ENCODE results near the gene POLD4.
"Not testable (repeated sequence)": the region's sequence is repeated elsewhere in the genome, so short reads cannot be mapped to it uniquely, and the experiment has no call there.

Gene POLD4

DNA sequence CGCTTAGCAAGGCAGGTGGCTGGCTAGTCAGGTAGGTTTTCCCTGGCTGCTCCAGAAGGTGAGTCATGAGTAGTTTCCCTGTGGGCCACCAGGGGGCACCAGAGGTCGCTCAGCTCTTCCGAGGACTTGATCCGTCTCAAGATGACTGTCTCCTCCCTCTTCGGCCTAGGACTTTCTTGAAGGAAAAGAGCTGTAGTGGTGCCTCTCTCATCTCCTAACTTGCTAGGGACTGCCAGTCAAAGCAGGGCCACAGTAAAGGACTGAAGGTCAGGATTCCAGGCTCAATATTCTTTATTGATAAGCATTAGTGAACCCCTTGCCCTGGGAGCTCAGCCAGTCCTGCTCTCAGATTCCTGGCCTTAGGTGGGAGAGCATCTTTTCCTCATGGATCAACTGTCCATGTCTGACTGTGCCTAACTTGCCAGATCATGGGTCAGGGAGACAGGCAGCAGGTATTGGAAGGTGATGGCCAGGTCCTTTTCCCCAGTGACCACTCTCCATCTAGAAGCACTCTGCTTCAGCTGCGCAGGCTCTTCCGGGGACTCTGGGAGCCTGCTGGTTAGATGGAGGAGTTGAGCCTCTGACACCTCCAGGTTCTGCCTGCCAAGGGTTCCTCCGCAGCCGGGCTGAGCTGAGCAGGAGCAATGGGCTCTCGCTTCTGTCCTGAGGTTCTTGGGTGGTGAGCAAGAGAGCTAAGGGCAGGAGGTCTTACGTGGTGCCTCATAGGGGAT is 1.9 kb downstream of the POLD4 start:
- peak; percentile 73 to 78 for DNase-seq

DNA sequence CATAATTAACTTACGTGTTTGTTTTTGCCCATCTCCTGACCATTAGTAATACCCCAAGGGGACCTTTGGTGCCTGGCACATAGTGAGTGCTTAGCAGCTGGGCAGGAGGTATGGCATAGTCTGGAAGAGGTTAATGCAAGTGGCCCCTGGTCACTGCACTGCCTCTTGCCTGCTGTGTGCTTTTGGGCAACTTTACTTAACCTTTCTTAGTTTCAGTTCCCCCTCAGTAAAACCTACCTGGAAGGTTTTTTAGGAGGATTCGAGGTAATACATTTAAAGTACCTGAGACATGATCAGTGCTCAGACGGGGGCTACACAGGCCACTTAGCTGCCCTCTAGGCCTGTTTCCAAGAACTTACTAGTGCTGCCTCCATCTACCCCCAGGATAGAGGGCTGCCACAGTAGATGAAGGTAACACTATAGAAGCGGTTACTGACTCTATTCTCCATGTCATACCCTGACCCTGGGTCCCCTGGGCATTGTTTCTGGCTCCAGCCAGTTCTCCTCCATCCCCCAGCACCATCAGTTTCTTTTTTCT is 3.3 kb downstream of the POLD4 start:
- DNase-seq = no peak

DNA sequence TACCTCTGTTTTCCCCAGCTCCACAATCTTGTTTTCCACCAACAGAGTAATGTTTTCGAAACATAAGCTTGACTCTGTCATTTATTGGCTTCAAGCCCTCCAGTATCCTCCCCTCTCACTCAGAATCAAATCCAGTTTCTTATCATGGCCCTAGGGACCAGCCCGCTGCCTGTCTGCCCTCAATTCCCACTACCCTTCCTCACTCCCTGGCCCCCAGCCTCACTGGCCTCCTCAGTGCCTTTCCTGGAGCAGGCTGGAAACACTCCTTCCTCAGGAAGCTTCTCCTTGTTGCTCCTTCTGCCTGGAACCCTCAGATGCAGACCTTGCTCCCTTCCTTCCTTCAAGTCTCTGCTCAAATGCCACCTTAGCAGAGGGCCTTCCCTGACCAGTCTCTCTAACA is 3.9 kb downstream of the POLD4 start:
- no peak for DNase-seq

DNA sequence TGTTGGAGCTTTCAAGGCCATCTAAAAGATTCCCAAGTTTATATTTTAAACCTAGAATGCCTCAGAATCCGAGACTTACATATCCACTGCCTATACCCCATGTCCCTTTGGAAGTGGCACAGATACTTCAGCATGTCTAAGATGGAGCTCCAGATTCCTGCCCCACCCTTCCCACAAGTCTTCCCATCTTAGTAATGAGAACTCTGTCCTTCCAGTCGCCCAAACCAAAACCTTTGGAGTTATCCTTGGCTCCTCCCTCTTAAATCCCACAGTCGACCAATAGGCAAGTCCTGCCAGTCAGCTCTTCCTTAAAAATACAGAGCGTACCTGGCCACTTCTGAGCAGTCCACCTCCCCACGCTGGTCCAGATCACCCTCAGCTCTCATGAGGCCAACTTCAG is 4.3 kb downstream of the POLD4 start:
- DNase-seq = no peak

DNA sequence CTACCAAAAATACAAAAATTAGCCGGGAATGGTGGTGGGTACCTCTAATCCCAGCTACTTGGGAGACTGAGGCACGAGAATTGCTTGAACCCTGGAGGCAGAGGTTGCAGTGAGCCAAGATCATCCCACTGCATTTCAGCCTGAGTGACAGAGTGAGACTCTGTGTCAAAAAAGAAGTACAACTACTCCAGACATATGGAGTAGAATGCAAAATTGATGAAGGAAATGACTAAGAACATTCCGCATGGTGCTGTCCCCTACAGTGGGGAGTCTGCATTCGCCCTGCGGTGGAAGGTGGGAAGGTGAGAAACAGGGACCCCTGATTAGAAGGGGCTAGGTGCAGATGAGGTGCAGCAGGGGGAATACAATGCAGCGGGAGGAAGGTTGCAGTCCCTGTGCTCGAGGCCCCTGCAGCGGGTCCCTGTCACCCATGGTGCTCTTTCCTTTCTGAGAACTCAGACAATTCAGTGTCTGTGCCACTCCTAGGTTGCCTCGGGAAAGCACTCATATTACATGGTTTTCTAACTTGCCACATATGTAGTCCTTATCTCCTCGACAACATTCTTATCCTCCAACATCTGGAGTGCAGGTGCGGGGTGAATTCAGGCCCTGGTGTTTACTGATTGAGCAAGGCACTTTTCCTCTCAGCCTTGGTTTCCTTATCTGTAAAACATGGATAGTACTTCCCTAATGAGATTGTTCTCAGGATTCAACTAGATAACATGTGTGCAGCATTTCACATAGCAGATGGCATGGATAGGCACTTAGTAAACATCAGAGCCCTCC is 5.2 kb downstream of the POLD4 start:
- DNase-seq = no peak

DNA sequence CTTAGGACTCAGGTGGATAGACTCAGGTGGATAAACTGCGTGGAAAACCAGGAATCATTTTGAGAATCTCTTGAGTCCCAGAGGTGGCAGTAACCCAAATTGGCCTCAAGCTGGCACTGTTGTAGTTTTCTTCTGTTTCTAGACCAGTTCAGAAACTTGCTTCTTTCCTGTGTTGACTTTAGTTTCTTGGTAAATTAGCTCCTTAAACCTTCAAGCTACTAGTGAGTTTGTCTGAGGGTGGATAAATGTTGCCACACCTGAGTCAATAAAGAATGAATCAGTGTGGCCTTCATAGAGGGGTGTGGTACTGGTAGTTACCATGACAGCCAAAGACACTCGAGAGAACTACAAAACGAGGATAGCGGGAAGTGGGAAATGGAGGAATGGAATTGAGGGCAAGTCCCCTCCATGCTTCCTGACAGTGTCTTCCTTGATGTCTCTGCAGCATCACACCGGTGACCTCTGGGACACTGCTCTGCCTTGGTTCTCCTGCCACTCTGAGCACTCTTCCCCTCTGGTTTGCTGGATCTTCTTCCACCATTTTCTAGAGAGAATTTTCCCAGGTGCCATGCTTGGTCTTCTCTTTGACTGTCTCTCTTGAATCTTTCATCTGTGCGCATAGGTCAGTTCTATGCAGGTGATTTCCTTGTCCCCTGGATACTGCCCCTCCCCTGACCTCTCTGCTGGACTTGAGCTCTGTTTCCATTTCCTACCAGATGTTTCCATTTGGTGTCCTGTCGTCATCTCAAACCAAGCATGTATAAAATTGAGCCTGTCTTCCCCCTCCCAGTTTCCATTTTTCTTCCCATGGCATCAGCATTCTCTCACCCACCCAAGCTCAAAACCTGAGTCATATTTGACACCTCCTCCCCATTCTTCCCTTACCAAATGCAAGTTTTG is 7.2 kb downstream of the POLD4 start:
- peak in 1 of 2 donors; percentile 47 for DNase-seq

DNA sequence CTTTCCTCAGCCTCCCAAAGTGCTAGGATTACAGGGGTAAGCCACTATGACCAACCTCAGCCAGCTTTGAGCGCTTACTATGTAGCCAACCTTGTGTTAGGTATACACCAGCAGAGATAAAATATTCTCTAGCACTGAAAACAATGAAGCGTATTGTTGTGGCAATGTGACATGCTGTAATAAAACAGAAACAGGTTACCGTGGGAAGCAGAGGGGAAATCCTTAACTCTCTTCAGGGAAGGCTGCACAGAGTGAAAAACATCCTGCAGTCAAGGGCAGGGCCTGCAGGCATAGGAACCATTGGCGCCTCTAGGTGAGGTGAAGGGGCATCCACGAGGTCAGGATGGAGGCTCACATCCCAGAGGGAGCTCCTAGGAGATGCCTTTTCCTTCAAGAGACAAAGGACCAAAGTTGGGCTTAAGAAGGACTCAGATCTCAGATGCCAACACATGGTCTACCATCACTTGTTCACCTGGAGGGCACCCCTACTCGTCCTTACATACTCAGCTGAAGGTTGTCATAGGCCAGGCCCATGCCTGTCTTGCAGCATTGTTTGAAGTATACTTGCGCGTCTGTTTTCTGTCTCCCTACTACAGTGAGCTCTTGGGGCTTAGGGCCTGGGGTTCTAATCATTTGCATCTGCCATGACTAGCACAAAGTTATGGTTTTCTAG is 8.0 kb downstream of the POLD4 start:
- no peak for DNase-seq

DNA sequence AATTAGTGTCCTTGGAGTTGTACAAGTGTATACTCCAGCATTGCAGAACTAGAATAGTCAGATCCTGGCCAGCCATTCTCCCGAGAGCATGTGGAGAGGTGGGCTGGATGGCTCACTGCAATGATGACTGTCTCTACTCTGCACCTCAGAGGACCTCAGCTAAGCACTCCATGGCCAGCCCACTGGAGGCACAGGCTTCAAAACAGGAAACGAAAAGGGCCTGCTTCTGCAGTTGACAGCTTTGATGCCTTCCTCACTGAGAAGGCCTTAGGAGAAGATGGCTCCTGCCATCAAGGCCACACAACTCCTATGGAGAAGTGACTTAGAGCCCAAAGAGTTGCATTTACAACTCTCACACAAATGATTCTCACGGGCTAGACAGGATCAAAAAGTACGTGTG is 9.1 kb downstream of the POLD4 start:
- DNase-seq = peak in 1 of 2 donors; percentile 29

DNA sequence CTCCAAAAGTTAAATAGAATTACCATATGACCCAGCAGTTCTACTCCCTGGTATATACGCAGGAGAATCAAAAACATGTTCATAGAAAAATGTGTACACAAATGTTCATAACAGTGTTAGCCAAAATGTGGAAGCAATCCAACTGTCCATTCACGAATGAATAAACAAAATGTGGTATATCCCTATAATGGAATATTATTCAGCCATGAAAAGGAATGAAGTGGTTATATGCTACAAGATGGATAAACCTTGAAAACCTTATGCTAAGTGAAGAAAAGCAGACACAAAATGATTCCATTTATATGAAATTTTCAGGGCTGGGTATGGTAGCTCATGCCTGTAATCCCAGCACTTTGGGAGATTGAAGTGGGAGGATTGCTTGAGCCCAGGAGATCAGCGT is 16.1 kb downstream of the POLD4 start:
- DNase-seq = no peak

DNA sequence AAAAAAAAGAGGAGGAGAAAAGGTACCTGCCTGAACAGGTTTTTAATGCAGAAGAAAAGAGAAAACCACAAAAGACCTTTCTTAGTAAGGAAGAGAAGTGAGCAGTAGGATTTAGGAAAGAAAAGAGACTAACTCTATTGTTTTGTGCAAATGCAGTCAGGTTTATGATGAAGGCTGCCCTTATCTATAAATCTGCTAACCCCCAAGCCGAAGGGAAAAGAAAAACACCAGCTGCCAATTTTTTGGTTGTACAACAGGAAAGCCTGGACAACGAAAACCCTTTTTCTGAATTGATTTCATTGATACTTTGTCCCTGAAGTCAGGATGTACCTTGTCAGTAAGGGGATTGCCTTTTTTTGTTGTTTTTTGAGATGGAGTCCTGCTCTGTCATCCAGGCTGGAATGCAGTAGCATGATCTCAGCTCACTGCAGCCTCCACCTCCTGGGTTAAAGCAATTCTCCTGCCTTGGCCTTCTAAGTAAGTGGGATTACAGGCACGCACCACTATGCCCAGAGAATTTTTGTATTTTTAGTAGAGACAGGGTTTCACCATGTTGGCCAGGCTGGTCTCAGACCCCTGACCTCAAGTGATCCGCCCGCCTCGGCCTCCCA is 21.2 kb downstream of the POLD4 start:
- no peak for DNase-seq

DNA sequence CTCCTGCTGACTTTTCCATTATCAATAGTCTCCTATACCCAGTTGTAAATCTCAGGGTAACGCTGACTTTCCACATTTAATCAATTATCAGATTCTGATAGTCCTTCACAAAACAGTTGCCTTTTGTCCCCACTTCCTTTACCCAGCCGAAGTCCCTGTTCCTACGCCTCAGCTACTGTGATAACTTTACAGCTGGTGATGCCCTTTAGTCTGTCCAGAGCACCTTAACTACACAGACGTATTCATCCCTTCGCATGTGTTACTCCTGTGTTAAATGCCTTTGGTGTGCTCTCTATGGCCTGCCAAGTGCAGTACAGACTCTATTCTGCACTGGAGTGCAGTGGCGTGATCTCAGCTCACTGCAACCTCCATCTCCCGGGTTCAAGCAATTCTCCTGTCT is 29.8 kb downstream of the POLD4 start:
- no peak for DNase-seq

DNA sequence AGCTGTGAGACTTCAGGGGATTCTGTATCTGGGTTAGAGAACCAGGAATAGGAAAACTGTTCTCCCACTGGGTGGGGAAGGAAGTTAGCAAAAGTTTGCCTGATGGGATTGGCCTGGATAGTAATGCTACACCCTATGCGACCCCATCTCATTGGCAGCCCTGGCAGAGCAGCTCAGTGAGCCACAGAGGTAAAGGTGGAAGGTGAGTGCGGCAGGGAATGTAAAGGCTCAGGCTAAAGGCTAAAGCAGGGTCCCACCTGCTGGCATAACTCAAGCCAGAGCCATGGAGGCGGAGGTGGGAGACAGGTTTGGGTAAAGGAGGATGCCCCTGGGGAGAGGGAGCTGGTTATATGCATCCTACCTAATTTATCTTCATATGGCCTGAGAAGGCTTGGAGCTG is 31.3 kb downstream of the POLD4 start:
- no peak for DNase-seq

DNA sequence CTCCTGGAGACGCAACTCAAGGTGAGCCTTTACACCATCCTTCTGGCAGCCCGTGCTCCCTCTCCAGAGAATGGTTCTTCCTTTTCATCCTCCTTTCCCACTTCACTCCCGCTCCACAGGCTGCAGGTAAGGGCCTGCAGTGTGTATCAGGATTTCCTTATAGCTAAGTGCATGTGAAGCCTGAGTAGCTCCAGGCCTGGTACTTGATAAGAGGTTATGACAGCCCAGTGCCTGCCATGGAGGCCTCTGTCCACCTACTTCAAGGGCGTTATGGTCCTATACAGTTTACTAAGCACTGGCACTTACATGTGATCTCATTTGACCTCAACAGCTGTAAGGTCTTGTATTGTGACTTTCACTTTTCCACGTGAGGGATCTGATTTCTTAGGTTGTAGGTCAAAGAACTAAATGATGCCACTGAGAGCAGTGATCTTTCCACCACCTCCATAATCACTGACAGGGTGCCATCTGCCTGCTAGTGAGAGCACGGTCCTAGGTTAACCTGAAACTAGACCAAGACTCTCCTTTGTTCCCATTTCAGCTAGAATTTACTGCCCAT is 32.0 kb downstream of the POLD4 start:
- no peak for DNase-seq

DNA sequence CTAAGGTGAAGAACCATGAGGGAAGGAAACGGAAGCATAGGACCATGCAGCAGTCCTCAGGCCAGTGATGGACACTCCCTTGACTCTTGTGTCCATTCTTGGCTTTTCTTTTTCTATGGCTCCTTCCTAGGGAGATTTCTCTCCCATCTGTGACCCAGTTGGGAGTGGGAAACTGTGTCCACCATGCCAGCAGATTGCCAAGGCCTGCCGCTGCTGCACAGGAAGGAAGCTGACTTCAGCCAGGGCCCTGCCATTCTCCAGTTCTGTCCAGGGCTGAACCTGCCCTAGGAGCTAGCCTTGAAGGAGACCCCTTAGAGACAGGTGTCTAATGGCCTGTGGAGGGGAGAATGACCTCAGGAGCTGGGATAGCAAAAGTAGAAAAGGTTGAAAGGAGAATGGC is 32.7 kb downstream of the POLD4 start:
- no peak for DNase-seq

DNA sequence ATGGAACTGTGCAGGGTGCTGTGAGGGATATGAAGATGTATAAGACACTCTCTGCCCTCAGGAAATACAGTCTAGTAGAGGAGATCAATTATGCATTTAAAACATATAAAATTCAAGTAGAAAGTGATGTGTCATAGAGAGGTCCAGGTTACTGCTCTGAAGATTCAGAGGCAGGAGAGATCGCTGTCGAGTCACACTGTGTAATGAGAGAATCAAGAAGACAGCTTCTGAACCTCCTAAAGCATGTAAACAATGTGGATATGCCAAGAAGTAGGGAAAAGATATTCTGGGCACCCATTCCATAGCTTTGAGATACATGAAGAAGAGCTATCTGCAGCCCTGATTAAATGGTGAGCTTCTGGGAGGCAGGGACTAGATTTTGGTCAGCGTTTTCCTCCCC is 33.3 kb downstream of the POLD4 start:
- no peak for DNase-seq

DNA sequence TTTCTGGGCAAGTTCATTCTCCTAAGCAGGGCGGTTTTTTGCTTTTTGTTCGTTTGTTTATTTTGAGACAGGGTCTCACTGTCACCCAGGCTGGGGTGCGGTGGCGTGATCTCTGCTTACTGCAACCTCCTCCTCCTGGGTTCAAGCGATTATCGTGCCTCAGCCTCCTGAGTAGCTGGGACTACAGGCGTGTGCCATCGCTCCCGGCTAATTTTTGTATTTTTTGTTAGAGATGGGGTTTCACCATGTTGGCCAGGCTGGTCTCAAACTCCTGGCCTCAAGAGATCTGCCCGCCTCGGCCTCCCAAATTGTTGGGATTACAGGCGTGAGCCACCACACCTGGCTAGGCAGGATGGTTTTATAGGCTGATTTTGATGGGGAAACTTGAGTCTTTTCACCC is 34.5 kb downstream of the POLD4 start:
- DNase-seq = not testable (repeated sequence)

DNA sequence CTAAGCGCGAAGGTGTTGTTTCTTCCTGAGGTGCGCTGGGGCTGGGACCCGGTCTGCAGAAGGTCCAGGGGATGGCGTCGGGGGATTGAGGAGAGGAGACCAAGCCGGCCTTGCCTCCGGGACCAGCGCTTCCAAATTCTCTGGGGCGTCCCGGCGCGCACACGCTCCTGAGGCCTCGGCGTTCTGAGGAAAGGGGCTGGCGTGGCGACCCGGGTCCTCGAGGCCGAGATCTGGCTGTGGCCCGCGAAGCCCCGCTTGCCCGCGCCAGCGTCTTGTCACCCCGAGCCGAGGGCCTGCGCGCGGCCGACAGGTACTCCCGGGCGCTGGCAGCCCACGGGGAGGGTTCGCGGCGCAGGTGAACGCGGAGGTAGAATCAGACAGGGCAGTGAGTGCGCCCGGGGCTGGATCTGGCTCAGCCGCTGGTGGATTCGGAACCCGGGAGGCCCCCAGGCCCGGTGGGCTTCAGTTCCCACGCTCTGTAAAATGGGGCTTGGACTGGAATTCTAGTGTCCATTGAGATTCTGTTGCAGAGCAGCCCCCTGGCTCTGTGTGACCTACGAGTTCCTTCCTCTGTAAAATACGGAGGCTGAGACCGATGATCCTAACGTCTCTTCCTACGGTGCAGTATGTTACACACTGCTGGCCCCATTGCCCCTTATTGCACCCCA is 35.3 kb downstream of the POLD4 start:
- DNase-seq = no peak

DNA sequence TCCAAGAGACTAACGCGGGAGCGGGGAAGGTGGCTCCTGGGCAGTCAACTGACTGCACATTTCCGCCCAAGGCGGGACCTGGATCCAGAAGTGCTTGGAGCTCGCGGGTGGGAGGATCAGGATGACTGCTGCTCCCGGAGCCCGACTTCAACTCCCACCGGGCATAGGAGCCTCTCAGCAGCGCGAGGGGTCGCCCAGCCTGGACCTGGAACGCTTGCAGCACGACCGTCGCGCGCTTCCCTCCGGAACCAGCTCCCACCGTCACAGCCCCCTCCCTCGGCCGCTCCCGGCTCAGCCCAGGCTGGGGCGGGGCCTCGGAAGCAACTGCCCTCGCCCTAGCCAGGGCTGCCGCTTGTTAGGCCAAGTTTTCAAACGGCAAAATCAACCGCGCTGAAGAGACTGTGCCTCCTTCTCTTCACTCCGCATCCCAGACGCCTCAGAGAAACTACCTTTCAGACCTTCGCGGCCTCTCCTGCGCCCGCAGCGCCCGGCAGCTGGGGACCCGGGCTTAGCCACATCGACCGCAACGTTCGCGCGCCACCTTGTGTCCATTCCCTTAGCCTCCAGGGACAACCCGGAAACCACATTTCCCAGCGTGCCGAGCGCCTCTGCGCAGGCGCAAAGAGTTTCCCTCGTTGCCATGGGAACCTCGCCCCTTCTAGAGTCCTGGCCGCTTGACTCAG is 36.0 kb downstream of the POLD4 start:
- peak; percentile 96 to 98 for DNase-seq

DNA sequence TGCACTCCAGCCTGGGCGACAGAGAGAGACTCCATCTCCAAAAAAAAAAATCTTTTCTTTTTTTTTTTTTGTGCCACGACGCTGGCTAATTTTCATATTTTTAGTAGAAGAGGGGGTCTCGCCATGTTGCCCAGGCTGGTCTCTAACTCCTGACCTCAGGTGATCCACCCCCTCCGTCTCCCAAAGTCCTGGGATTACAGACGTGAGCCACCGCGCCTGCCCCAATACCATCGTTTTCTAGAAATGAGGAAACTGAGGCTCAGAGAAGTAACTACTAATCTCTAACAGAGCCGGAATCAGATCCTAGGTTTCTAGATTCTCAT is 36.5 kb downstream of the POLD4 start:
- DNase-seq = no peak

DNA sequence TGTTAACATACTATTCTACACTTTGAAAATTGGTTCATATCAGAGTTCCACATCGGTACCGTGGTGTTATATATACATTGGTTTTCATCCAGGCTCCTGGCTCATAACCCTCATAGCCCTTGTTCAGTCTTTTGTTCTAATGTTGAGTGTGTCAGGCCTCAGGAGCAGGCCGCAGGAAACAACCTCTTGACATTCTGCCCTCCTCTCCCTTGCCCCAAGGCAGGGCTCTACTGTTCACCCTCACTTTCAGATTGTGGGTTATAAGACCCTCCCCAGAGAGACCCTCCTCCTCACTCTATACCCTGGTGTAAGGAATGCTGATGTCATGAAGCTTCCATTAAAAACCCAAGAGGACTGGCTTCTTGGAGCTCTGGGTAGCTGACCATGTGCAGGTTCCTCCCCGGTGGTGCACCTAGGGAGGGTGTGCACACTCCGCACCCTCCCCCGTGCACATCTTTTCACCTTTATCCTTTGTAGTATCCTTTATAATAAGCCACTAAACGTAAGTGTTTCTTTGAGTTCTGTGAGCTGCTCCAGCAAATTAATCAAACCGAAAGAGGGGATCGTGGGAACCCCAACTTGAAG is 37.9 kb downstream of the POLD4 start:
- no peak for DNase-seq
